Activated CD8-positive, alpha-beta memory T cell treated with anti-CD3 and anti-CD28 coated beads for 36 hours (primary cell): ENCODE results near the gene SCN1B. TPM values are rescaled to one million over a fixed set of nuclear protein-coding genes. Genes with fewer than 3 reads are reported as not detected.

Experiments used
- total RNA-seq, 2 experiments: library from RNA; stranded (reverse); gene quantifications; one replicate each; pipeline ENCODE4 v1.2.3, GENCODE V29; 2021

Gene SCN1B
- total RNA-seq, 2 experiments from 2014 or later = 0.99 to 1.3 TPM

Other genes starting within 250 kb of the SCN1B start
- 1 to 10 TPM; 4.3 to 5.4 TPM for gene ZNF30, start 103.6 kb upstream of the SCN1B start, total RNA-seq
- gene ZNF792, start 66.2 kb upstream of the SCN1B start, total RNA-seq = 1 to 10 TPM; 4.5 to 5.0 TPM
- 100 to 1,000 TPM; 183 to 188 TPM for gene GRAMD1A, start 30.1 kb upstream of the SCN1B start, total RNA-seq
- gene HPN, start 11.3 kb downstream of the SCN1B start, total RNA-seq = not detected
- not detected for gene FXYD3, start 85.4 kb downstream of the SCN1B start, total RNA-seq
- not detected for gene LGI4, start 104.6 kb downstream of the SCN1B start, total RNA-seq
- gene FXYD1, start 108.4 kb downstream of the SCN1B start, total RNA-seq = not detected
- gene FXYD7, start 112.8 kb downstream of the SCN1B start, total RNA-seq = not detected
- 100 to 1,000 TPM; 286 to 292 TPM for gene FXYD5, start 124.3 kb downstream of the SCN1B start, total RNA-seq
- not detected for gene FAM187B, start 198.3 kb downstream of the SCN1B start, total RNA-seq
- 10 to 100 TPM; 25.1 to 25.3 TPM for gene LSR, start 218.5 kb downstream of the SCN1B start, total RNA-seq
- 100 to 1,000 TPM; 106 to 112 TPM for gene USF2, start 238.5 kb downstream of the SCN1B start, total RNA-seq